HEK293 (cell line): ENCODE results near the gene UGT2A2.
"Not testable (repeated sequence)": the region's sequence is repeated elsewhere in the genome, so short reads cannot be mapped to it uniquely, and the experiment has no call there.

Experiments
- CTCF ChIA-PET: fragments of 350-600 bp; formaldehyde crosslinking; extraction: SDS; loops from one replicate; lab custom pipeline; 2021; ENCODE audit warnings: antibody characterized with exemption; lab: Yijun Ruan, JAX
- POLR2A ChIA-PET: fragments of 300-600 bp; formaldehyde crosslinking; extraction: SDS; loops from one replicate; lab custom pipeline; 2020; ENCODE audit warnings: antibody characterized with exemption, inconsistent platforms; lab: Yijun Ruan, JAX
- H3K27ac ChIP-seq: fragments of 200-500 bp; sonication (Bioruptor generic); 2 replicates; pipeline ENCODE4 v1.5.1; 2014; ENCODE audit warnings: low read depth, low read length, control low read depth, inconsistent platforms; ENCODE audit errors: extremely low read depth
- H3K36me3 ChIP-seq, 2 experiments: fragments of 200-500 bp in 1 of 2; sonication (Bioruptor generic) in 1 of 2; 1 replicate in 1 of 2; 2 replicates in 1 of 2; pipeline ENCODE4 v1.5.1; 2014 to 2017; ENCODE audit warnings: inconsistent platforms in 2 of 2, low read length in 2 of 2; ENCODE audit not compliant: control insufficient read depth in 2 of 2, insufficient read depth in 1 of 2
- H3K4me1 ChIP-seq: fragments of 200-500 bp; sonication (Bioruptor generic); 2 replicates; pipeline ENCODE4 v1.5.1; 2014; ENCODE audit warnings: mild to moderate bottlenecking, low read length, inconsistent platforms; ENCODE audit not compliant: control insufficient read depth, insufficient read depth
- H3K4me3 ChIP-seq: 2 replicates; pipeline ENCODE4 v1.5.1; 2011; ENCODE audit warnings: low read depth, mild to moderate bottlenecking, control low read depth, low read length, moderate library complexity
- H3K9me3 ChIP-seq: fragments of 200-500 bp; sonication (Bioruptor generic); 2 replicates; pipeline ENCODE4 v1.5.1; 2014; ENCODE audit warnings: low read depth, low read length, inconsistent platforms; ENCODE audit not compliant: control insufficient read depth, insufficient read depth
- FEZF1 ChIP-seq: fragments of 450-650 bp; formaldehyde crosslinking; IDR thresholded peaks from 2 replicates; pipeline ENCODE4 v1.5.1; 2016; ENCODE audit warnings: missing biosample characterization, missing genetic modification characterization
- GLI2 ChIP-seq: fragments of 450-650 bp; formaldehyde crosslinking; IDR thresholded peaks from 2 replicates; pipeline ENCODE4; 2017; ENCODE audit warnings: missing biosample characterization, missing genetic modification characterization, low read depth, borderline replicate concordance
- PRDM10 ChIP-seq: fragments of 450-650 bp; formaldehyde crosslinking; IDR thresholded peaks from 2 replicates; pipeline ENCODE4 v1.5.1; 2016; ENCODE audit warnings: missing biosample characterization, missing genetic modification characterization
- SP2 ChIP-seq: fragments of 450-650 bp; formaldehyde crosslinking; IDR thresholded peaks from 2 replicates; pipeline ENCODE4 v1.5.1; 2016; ENCODE audit warnings: missing biosample characterization, missing genetic modification characterization
- SP3 ChIP-seq: fragments of 450-650 bp; formaldehyde crosslinking; IDR thresholded peaks from 2 replicates; pipeline ENCODE4 v1.5.1; 2016; ENCODE audit warnings: missing biosample characterization, missing genetic modification characterization
- ZBTB26 ChIP-seq: fragments of 450-650 bp; formaldehyde crosslinking; optimal IDR thresholded peaks from 2 replicates; pipeline ENCODE3; 2016; ENCODE audit warnings: missing biosample characterization, mild to moderate bottlenecking, missing genetic modification characterization
- ZNF10 ChIP-seq: fragments of 450-650 bp; formaldehyde crosslinking; IDR thresholded peaks from 2 replicates; pipeline ENCODE4 v1.5.1; 2017; ENCODE audit warnings: missing biosample characterization, missing genetic modification characterization
- ZNF18 ChIP-seq: fragments of 450-650 bp; formaldehyde crosslinking; IDR thresholded peaks from 2 replicates; pipeline ENCODE4 v1.5.1; 2016; ENCODE audit warnings: missing biosample characterization, missing genetic modification characterization
- ZNF19 ChIP-seq: fragments of 450-650 bp; formaldehyde crosslinking; IDR thresholded peaks from 2 replicates; pipeline ENCODE4; 2016; ENCODE audit warnings: missing biosample characterization, missing genetic modification characterization, low read depth
- ZNF26 ChIP-seq: fragments of 450-650 bp; formaldehyde crosslinking; IDR thresholded peaks from 2 replicates; pipeline ENCODE4 v1.5.1; 2016; ENCODE audit warnings: missing biosample characterization, missing genetic modification characterization
- ZNF280D ChIP-seq: fragments of 450-650 bp; formaldehyde crosslinking; IDR thresholded peaks from 2 replicates; pipeline ENCODE4 v1.5.1; 2016; ENCODE audit warnings: missing biosample characterization, missing genetic modification characterization
- ZNF366 ChIP-seq: fragments of 450-650 bp; formaldehyde crosslinking; conservative IDR thresholded peaks from 2 replicates; pipeline ENCODE4 v1.5.1; 2016; ENCODE audit warnings: missing biosample characterization, missing genetic modification characterization
- ZNF558 ChIP-seq: fragments of 450-650 bp; formaldehyde crosslinking; IDR thresholded peaks from 2 replicates; pipeline ENCODE4 v1.5.1; 2016; ENCODE audit warnings: missing biosample characterization, missing genetic modification characterization
- ZNF707 ChIP-seq: fragments of 450-650 bp; formaldehyde crosslinking; IDR thresholded peaks from 2 replicates; pipeline ENCODE4 v1.5.1; 2016; ENCODE audit warnings: missing biosample characterization, missing genetic modification characterization
- ZSCAN16 ChIP-seq: fragments of 450-650 bp; formaldehyde crosslinking; IDR thresholded peaks from 2 replicates; pipeline ENCODE4 v1.5.1; 2016; ENCODE audit warnings: missing biosample characterization, missing genetic modification characterization

UGT2A2 gene

GRCh38 chr4:69664009-69664408 lies 24.6 kb upstream of the UGT2A2 start:
- H3K9me3 ChIP-seq, CTCF ChIA-PET, H3K4me1 ChIP-seq, H3K27ac ChIP-seq, H3K4me3 ChIP-seq, H3K36me3 ChIP-seq, POLR2A ChIA-PET: not testable (repeated sequence)

- H3K4me3 ChIP-seq, CTCF ChIA-PET, H3K4me1 ChIP-seq, H3K36me3 ChIP-seq, H3K9me3 ChIP-seq, POLR2A ChIA-PET, H3K27ac ChIP-seq: not testable (repeated sequence)
These were observed 21.8 kb upstream of the UGT2A2 start for GRCh38 chr4:69661130-69661803.

- Histone ChIP-seq H3K36me3 (no peaks in the 10 kb centered on the region), H3K4me3 (no peak overlapping the region), H3K9me3 (no peaks in the 10 kb centered on the region), H3K4me1 (no peaks in the 10 kb centered on the region), H3K27ac (no peak overlapping the region)
- ChIA-PET CTCF (no interaction called here), POLR2A (no interaction called here)
- TF ChIP-seq ZNF707 (no peak), ZNF280D (no peak), SP3 (tag by site-specific recombination) (no peak), ZNF10 (no peak), ZNF558 (tag by site-specific recombination) (no peak), ZSCAN16 (tag by site-specific recombination) (no peak), GLI2 (no peak), SP2 (tag by site-specific recombination) (no peak), ZNF366 (tag by site-specific recombination) (no peak), ZNF26 (tag by site-specific recombination) (no peak), ZBTB26 (no peak), PRDM10 (tag by site-specific recombination) (no peak), FEZF1 (tag by site-specific recombination) (no peak), ZNF19 (tag by site-specific recombination) (no peak), ZNF18 (tag by site-specific recombination) (no peak)
These were observed 18.7 kb upstream of the UGT2A2 start for GRCh38 chr4:69658133-69658532.
